Fibroblast of lung (primary cell): Measurements from ENCODE around the gene CHAT. TPM values are rescaled to one million over a fixed set of nuclear protein-coding genes. Genes with fewer than 3 reads are reported as not detected.

Experiments
- DNase-seq, 2 donors: peaks; one replicate each; pipeline versions ENCODE4 v3.0.0 to v3.0.0-alpha.2; 2010; ENCODE audit warnings: low read depth in 2 of 2
- H2AFZ ChIP-seq: 2 replicates; pipeline ENCODE4 v1.5.1; 2012; ENCODE audit warnings: low read length, control low read depth, inconsistent platforms
- H3K27ac ChIP-seq: 2 replicates; pipeline ENCODE4 v1.5.1; 2011; ENCODE audit warnings: low read length, control low read depth; ENCODE audit not compliant: insufficient read depth
- H3K27me3 ChIP-seq: 2 replicates; pipeline ENCODE4 v1.5.1; 2011; ENCODE audit warnings: mild to moderate bottlenecking, low read length; ENCODE audit not compliant: control insufficient read depth, insufficient read depth
- H3K36me3 ChIP-seq: 2 replicates; pipeline ENCODE4 v1.5.1; 2011; ENCODE audit warnings: low read length; ENCODE audit not compliant: control insufficient read depth, insufficient read depth
- H3K4me1 ChIP-seq: 2 replicates; pipeline ENCODE4 v1.5.1; 2011; ENCODE audit warnings: low read length; ENCODE audit not compliant: control insufficient read depth, insufficient read depth; ENCODE audit errors: extremely low read depth
- H3K4me2 ChIP-seq: 2 replicates; pipeline ENCODE4 v1.5.1; 2011; ENCODE audit warnings: low read length, control low read depth; ENCODE audit not compliant: insufficient read depth; ENCODE audit errors: extremely low read depth
- H3K4me3 ChIP-seq, 4 experiments: fragments of 200-600 bp in 1 of 4; sonication (generic) in 1 of 4; replicated peaks in 1 of 4; 2 replicates each; pipeline ENCODE4 v1.5.1; 2011 to 2016; ENCODE audit warnings: low read length in 4 of 4, low read depth in 3 of 4, mild to moderate bottlenecking in 3 of 4, control low read depth in 2 of 4, inconsistent platforms in 1 of 4, mixed read lengths in 1 of 4; ENCODE audit not compliant: insufficient read depth in 1 of 4; ENCODE audit errors: control extremely low read depth in 1 of 4
- H3K79me2 ChIP-seq: 2 replicates; pipeline ENCODE4 v1.5.1; 2012; ENCODE audit warnings: mild to moderate bottlenecking, low read length, inconsistent platforms; ENCODE audit not compliant: control insufficient read depth, insufficient read depth
- H3K9ac ChIP-seq: 2 replicates; pipeline ENCODE4 v1.5.1; 2011; ENCODE audit warnings: mild to moderate bottlenecking, low read length, control low read depth; ENCODE audit not compliant: insufficient read depth
- H3K9me3 ChIP-seq: 2 replicates; pipeline ENCODE4 v1.5.1; 2012; ENCODE audit warnings: low read depth, low read length; ENCODE audit not compliant: control insufficient read depth, insufficient read depth
- H4K20me1 ChIP-seq: 2 replicates; pipeline ENCODE4 v1.5.1; 2011; ENCODE audit warnings: low read length; ENCODE audit not compliant: control insufficient read depth, insufficient read depth; ENCODE audit errors: extremely low read depth
- CTCF ChIP-seq, 2 donors: IDR thresholded peaks in 1 of 2; conservative IDR thresholded peaks in 1 of 2; 1 replicate in 1 of 2; 2 replicates in 1 of 2; pipeline ENCODE4 v1.5.1; 2011 to 2012; ENCODE audit warnings: low read length in 2 of 2, control low read depth in 1 of 2, inconsistent platforms in 1 of 2, low read depth in 1 of 2, mild to moderate bottlenecking in 1 of 2
- EZH2 ChIP-seq: IDR thresholded peaks from 2 replicates; pipeline ENCODE4 v1.5.1; 2012; ENCODE audit warnings: low read length, control low read depth, mild to moderate bottlenecking; ENCODE audit errors: missing control alignments
- polyA plus RNA-seq, 2 donors: library from polyadenylated mRNA; depleted of rRNA in 1 of 2; stranded (reverse) in 1 of 2; unstranded in 1 of 2; fragments of >200 nt; gene quantifications; 2 replicates each; pipeline ENCODE4 v1.2.1, GENCODE V29; 2011 to 2012; ENCODE audit warnings: missing spikeins in 1 of 2
- total RNA-seq: library from RNA; depleted of rRNA; stranded (reverse); fragments of >200 nt; gene quantifications from 2 replicates; pipeline ENCODE4 v1.2.1, GENCODE V29; 2014

The CHAT gene
- total and polyA plus RNA-seq, 2 donors (not counting 1 experiment from before 2014, with no cell fraction given): not detected

- Histone ChIP-seq H3K27me3 (no peaks in the 10 kb centered on the region), H3K4me3 (no peak overlapping the region), H4K20me1 (no peaks in the 10 kb centered on the region), H3K9ac (no peak overlapping the region), H3K4me2 (no peak overlapping the region), H3K27ac (no peak overlapping the region), H3K79me2 (no peaks in the 10 kb centered on the region), H2AFZ (no peak overlapping the region), H3K36me3 (no peaks in the 10 kb centered on the region), H3K9me3 (no peaks in the 10 kb centered on the region), H3K4me1 (no peaks in the 10 kb centered on the region)
- no peak for DNase-seq
- TF ChIP-seq CTCF (conservative IDR thresholded peaks at IDR 0.05 in 1 of 2, IDR thresholded peaks at IDR 0.05 in 1 of 2; ENCODE audit: low read depth in 1 of 2, low read length in 2 of 2) (no peak), EZH2 (no peak)
These were observed 99.4 kb downstream of the CHAT start for GRCh38 chr10:49713266-49713665.

Other genes with a start within 250 kb of the CHAT start
- gene DRGX, start 217.9 kb upstream of the CHAT start, total RNA-seq: not detected in 2 replicates
- 0.11 TPM in 1 of 2 replicates, not detected in the other for gene DRGX, start 217.9 kb upstream of the CHAT start, polyA plus RNA-seq
- gene ERCC6, start 74.9 kb upstream of the CHAT start, total RNA-seq: 12.6 and 14.4 TPM in 2 replicates
- gene ERCC6, start 74.9 kb upstream of the CHAT start, polyA plus RNA-seq: 6.2 and 6.9 TPM in 2 replicates
- gene SLC18A3, start 3.7 kb upstream of the CHAT start, total RNA-seq: not detected in 2 replicates
- gene SLC18A3, start 3.7 kb upstream of the CHAT start, polyA plus RNA-seq: not detected in 2 replicates
- gene C10orf53, start 65.6 kb downstream of the CHAT start, total RNA-seq: not detected in 2 replicates
- gene C10orf53, start 65.6 kb downstream of the CHAT start, polyA plus RNA-seq: not detected in 2 replicates
- under 0.01 TPM in 2 replicates for gene OGDHL, start 148.3 kb downstream of the CHAT start, total RNA-seq
- gene OGDHL, start 148.3 kb downstream of the CHAT start, polyA plus RNA-seq: 0.06 and 0.08 TPM in 2 replicates